HepG2 (cell line): ENCODE measurements around the gene CDT1. TPM values are rescaled to one million over a fixed set of nuclear protein-coding genes. Genes with fewer than 3 reads are reported as not detected.

Experiments used
- ELF3 ChIP-seq: IDR thresholded peaks from 2 replicates; pipeline ENCODE4 v1.6.1; 2016; ENCODE audit warnings: missing genetic modification reagents, missing compliant biosample characterization
- IKZF5 ChIP-seq: IDR thresholded peaks from 2 replicates; pipeline ENCODE4 v1.6.1; 2018; ENCODE audit warnings: missing genetic modification reagents, mild to moderate bottlenecking, missing compliant biosample characterization
- MED13 ChIP-seq: sonication (generic); formaldehyde crosslinking; IDR thresholded peaks from 2 replicates; pipeline ENCODE4 v1.5.0; 2020; ENCODE audit warnings: missing genetic modification reagents
- RXRA ChIP-seq: sonication (generic); formaldehyde crosslinking; IDR thresholded peaks from 2 replicates; pipeline ENCODE4 v1.5.1; 2020; ENCODE audit warnings: missing genetic modification reagents
- SIN3A ChIP-seq: IDR thresholded peaks from 2 replicates; pipeline ENCODE4 v1.6.1; 2011; ENCODE audit warnings: low read depth, mild to moderate bottlenecking, control low read depth, low read length, borderline replicate concordance
- TFDP1 ChIP-seq: IDR thresholded peaks from 2 replicates; pipeline ENCODE4 v1.6.1; 2016; ENCODE audit warnings: missing compliant biosample characterization, missing genetic modification reagents, borderline replicate concordance
- ZFYVE20 ChIP-seq: sonication (generic); formaldehyde crosslinking; IDR thresholded peaks from 2 replicates; pipeline ENCODE4 v1.8.0; 2023; ENCODE audit warnings: low read depth, mild to moderate bottlenecking, moderate library complexity, missing genetic modification reagents, borderline replicate concordance
- ZNF329 ChIP-seq: sonication (generic); formaldehyde crosslinking; IDR thresholded peaks from 2 replicates; pipeline ENCODE4 v1.9.0; 2021; ENCODE audit warnings: low read depth, mild to moderate bottlenecking, missing genetic modification reagents
- ZNF501 ChIP-seq: sonication (generic); formaldehyde crosslinking; IDR thresholded peaks from 2 replicates; pipeline ENCODE4 v1.5.1; 2020; ENCODE audit warnings: mild to moderate bottlenecking, moderate library complexity, missing genetic modification reagents
- ZNF574 ChIP-seq: sonication (generic); formaldehyde crosslinking; IDR thresholded peaks from 2 replicates; pipeline ENCODE4 v1.4.0; 2020; ENCODE audit warnings: missing genetic modification reagents
- ZNF678 ChIP-seq: sonication (generic); formaldehyde crosslinking; IDR thresholded peaks from 2 replicates; pipeline ENCODE4 v1.4.0; 2020; ENCODE audit warnings: mild to moderate bottlenecking, missing genetic modification reagents
- ZNF687 ChIP-seq: sonication (generic); formaldehyde crosslinking; IDR thresholded peaks from 2 replicates; pipeline ENCODE4 v1.5.1; 2020; ENCODE audit warnings: mild to moderate bottlenecking, missing genetic modification reagents, moderate library complexity
- ZNF761 ChIP-seq: sonication (generic); formaldehyde crosslinking; conservative IDR thresholded peaks from 2 replicates; pipeline ENCODE4 v1.4.0; 2020; ENCODE audit warnings: mild to moderate bottlenecking, missing genetic modification reagents
- polyA plus RNA-seq, 8 experiments: library from polyadenylated mRNA; depleted of rRNA in 3 of 8; stranded (reverse) in 7 of 8; unstranded in 1 of 8; fragments of >200 nt; fragmentation: Illumina TruSeq in 4 of 8; extraction: Trizol in 4 of 8; gene quantifications; 2 replicates each; pipeline versions ENCODE4 v1.2.1 to v1.2.3, GENCODE V29; 2011 to 2016; ENCODE audit warnings: low read depth in 4 of 8, missing spikeins in 1 of 8, mixed read lengths in 1 of 8; ENCODE audit not compliant: insufficient read depth in 1 of 8
- total RNA-seq, 5 experiments: library from RNA; depleted of rRNA; stranded (reverse); fragments of >200 nt; fragmentation: Illumina TruSeq; extraction: Trizol; gene quantifications; 2 replicates each; pipeline ENCODE4 v1.2.3, GENCODE V29; 2016; ENCODE audit warnings: low read depth in 1 of 5

CDT1 gene
- total and polyA plus RNA-seq, 2 of the 13 experiments (the other 11 are each of a cell fraction or from before 2014, with no cell fraction given), result 23.1 to 23.8 TPM

GRCh38 chr16:88784074-88784855 lies 19.3 kb upstream of the CDT1 start (continued):
- TF ChIP-seq ZNF687 (peak; percentile 60; the same call in 1 of the 2 replicates), ZNF761 (CRISPR knock-in tag) (no peak), ELF3 (CRISPR knock-in tag) (no peak; the same call in none of the 2 replicates), ZNF329 (CRISPR knock-in tag) (peak; percentile 57; the same call in 1 of the 2 replicates), ZNF574 (CRISPR knock-in tag) (0 out of 2 replicates have a peak, but pooled peaks have one; percentile 9), ZNF678 (CRISPR knock-in tag) (no peak; the same call in 1 of the 2 replicates), SIN3A (peak; percentile 54; the same call in 1 of the 2 replicates), IKZF5 (0 out of 2 replicates have a peak, but pooled peaks have one; percentile 11), RXRA (CRISPR knock-in tag) (0 out of 2 replicates have a peak, but pooled peaks have one; percentile 1), MED13 (CRISPR knock-in tag) (peak; percentile 42; the same call in 1 of the 2 replicates), TFDP1 (CRISPR knock-in tag) (peak; percentile 7; the same call in 1 of the 2 replicates), ZFYVE20 (no peak), ZNF501 (CRISPR knock-in tag) (0 out of 2 replicates have a peak, but pooled peaks have one; percentile 74)
